NK-92 treated with Interleukin-12 subunit alpha and Interleukin-12 subunit beta, amount 100 ng/mL, for 24 hours (cell line): ENCODE measurements around the gene KIAA0408.
A peak's percentile ranks its signal among the peaks of the same experiment; 100 is the strongest.
"Not testable (repeated sequence)": the region's sequence is repeated elsewhere in the genome, so short reads cannot be mapped to it uniquely, and the experiment has no call there.

Experiments
- DNase-seq: peaks from one replicate; lab custom pipeline; 2025; lab: John Stamatoyannopoulos, UW

The KIAA0408 gene

DNA sequence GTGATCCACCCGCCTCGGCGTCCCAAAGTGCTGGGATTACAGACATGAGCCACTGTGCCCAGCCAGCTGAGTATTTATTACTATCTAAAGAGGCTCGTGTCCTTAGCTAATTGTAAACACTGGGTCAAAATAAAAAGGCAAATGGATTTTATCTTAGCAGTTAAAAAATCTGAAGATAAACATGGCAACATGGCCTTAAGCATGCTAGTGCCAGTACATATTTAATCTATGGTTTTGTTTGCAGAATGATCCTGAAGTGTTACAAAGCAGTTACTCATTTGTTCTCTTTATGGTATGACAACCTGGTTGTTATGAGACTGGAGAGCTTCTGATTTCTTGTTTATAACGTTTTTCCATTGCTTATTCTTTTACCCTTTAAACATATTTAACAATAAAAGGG is 3.9 kb upstream of the KIAA0408 start:
- no peak for DNase-seq

DNA sequence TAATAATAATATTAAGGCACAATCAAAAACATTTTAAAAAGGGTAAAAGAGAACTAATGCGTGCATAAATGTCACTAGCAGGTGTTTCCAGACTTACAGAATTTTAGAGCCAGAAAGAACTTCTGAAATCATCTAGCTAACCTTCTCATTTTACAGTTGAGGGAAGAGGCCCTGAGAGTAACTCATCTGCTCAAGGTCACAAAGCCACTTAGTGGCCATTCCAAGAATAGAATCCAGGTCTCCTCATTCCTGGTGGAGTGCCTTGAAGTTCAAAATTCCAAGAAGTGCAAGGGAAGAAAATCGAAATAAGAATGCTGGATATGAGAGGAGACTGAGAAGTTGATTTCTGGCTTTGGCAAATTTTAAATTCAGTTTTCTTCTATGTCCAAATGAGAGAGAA is 3.2 kb upstream of the KIAA0408 start:
- no peak for DNase-seq

DNA sequence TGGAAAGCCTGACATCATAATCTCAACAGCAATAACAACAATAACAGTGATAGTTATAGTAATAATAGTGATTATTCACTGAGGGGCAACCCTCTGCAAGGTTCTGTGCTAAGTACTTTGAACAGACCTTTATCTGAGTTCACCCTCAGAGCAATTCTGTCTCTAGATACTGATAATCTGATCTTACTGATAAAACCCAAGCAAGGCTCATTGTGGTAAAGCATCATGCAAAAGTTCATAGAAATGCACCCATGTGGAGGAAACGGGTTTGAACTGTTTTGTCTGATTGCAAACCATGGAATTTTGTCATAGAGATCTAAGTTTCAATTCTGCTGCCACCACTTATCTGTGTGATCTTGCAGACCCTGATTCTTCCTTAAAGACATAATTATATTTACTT is 1.3 kb upstream of the KIAA0408 start:
- no peak for DNase-seq

DNA sequence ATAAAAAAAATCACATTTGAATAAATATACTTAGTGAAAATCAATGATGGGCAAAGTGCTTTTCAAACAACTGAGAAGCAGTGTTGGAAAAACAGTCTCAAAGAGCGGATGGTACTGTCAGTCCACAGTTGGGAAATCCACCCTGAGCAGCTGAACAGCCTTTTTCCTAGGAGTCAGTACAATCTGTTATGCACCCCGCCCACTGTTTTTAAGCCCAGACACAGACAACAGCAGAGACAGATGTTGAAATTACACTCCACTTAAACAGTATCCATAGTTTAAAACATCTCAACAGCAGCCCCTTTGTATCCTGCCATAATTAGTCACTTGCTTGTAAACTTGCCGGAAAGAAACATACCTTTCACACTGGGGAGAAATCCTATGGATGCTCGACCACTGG is 372 bp downstream of the KIAA0408 start:
- DNase-seq, result no peak

DNA sequence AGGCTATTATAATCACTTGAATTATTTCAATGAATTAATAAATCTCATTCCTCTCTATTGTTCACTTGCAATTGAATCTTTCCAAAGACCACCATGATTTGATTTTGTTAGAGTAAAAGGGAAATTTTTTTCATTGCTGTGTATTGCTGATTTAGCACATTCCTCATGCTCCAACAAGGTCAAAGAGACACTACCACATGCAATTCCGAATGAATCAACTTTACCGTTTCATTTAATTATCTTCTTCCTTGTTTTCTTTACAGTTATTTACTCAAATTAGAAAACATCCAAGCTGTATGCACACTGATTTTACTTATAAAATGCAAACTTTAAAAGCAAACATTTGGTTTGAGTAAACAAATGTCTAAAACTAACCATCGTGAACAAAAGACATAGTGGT is 967 bp downstream of the KIAA0408 start:
- no peak for DNase-seq

DNA sequence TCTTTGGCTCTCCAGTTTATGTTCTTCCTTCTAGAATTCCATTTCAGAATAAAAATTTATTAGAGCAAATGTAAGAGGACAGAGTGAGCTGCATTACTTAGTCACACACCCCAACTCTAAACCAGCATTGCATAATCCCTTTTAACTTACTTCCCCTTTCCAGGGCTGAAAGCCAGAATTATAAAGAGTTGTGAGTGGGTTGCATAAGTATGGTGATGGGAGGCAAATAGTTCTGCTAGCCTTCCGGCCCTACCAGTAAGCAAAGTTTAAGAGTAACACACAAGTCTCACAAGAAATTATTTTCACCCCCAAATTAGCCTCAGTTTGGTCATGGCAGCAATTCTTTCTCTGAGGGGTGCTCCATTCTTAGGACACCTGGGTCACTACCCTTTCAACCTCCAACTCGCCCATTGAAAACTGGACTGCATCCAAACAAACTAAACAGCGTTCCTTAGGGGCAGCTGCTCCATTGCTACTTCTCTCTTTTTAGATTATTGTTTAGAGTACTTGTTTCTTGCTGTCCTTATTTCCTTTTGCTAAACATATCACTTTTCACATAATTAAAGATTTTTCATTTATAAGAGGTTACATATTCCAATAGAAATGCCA is 1.6 kb downstream of the KIAA0408 start:
- DNase-seq, result no peak

DNA sequence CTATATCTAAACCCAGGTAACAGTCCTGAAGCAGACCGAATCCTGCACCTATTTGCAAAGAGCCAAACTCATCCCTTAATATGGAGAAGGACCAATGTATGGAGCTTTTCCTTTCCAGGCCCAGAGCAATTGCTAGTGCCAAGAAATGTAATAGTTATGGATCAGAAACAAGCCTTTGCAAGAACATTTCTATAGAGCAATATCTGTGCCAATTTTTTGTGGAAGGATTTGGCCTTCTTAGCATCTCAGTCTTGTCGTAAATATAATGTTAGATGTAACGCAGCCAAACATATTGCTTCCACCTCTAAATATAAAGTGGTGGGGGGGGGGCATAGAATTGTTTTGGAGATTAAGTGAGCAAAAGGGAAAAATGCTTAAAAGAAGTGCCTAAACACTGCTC is 2.7 kb downstream of the KIAA0408 start:
- DNase-seq, result no peak

DNA sequence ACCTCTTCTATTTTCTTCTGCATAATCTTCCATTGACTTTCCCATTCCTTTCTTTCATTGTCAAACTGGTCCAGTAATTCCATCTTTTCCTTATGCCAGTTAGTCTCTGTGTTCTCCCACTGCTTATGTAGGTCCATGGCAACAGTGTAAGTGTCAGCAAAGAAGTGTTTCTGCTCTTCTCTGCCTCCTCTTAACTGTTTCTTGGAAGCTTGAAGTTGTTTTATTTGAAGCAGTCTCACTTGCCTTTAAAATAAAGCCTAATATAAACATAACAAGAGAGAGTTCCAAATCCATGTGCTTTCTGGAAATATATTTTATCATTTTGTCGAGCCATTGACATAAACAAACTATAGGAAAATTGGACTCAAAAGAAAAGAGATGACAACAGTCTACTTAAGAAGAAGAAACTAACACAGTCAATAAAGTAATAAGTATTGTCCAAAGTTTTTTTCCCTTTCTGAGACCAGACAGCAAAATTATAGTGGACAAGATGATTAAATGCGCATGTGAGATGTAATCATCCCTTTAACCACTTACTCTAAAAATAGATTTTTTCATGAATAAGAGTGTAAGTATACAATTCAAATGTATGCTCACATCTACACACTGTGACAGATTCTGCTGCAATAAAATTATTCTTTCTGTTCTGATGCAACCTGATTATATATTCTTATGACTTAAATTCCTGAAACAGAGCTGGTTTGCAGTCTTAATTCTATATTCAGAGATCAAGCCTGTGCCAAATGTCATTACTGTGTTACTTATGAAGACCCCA is 5.2 kb downstream of the KIAA0408 start:
- DNase-seq, result no peak

DNA sequence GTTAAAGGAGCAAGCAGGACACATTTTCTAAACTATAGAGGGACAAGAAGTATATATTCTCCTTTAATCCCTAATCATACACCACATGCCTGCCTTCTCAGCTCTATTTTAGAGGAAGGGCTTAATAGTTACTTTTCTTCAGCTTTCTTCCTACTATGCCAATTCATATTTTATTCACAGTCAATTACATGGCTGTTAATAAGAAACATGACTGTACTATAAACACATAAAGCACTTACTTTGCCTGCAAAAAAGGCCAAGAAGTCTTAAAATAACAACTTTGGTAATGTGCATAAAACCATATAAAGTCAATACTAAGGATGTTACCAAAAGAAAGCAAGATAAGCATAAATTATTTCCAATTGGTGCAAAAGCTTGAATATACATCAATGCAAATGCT is 6.4 kb downstream of the KIAA0408 start:
- DNase-seq, result no peak

DNA sequence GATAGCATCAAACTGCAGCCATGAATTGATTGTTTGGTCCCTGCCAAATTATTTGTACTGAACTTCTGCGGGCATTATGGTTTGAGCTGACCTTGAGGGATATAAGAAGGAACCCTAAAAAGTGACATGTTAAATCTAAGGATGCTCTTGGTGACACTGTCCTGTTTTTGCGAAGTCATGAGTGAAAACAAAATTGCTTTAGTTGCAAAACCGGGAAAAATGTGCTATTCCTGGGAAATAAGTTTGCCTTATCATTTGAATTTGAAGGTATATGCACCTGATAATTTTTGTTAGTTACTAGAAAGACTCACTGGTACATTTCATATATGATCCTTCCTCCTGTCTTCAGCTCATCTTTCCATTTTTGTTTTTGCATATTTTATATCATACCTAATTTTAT is 7.8 kb downstream of the KIAA0408 start:
- DNase-seq, result no peak

DNA sequence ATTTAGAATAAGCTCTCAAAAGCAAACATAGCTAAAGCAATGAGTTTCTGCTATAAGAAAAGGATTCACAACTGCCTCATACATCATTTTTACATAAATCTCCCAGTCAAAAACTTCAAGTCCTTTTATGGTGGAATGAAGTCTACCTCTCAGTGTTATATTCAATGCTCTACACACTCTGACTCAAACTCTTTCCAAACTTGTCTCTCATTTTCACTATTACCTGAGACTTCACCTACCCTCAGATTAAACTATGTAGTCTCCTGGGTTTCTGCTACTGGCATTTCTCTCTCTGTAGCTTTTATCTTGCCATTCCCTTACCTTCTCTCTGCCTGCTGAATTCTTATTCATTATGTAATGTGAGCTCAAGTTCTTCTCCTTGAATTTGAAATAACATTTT is 11.4 kb downstream of the KIAA0408 start:
- no peak for DNase-seq

DNA sequence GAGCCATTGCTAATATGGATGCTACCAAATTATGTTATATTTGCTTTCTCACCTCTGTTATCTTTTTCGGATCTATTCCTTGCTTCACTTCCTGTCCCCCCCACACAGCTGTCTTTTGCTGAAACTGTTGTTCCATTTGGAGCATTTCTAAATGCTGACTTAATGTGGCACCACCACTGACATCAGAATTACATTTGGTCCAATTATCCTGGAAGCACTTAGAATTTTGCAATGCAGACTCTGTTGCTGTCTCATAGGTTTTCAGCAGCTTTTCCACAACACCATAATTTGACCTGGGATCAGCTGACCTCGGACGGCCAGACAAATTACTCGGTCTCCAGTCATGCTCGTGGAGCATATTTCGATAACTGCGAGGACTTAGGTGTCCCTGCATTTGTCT is 12.8 kb downstream of the KIAA0408 start:
- DNase-seq, result no peak

DNA sequence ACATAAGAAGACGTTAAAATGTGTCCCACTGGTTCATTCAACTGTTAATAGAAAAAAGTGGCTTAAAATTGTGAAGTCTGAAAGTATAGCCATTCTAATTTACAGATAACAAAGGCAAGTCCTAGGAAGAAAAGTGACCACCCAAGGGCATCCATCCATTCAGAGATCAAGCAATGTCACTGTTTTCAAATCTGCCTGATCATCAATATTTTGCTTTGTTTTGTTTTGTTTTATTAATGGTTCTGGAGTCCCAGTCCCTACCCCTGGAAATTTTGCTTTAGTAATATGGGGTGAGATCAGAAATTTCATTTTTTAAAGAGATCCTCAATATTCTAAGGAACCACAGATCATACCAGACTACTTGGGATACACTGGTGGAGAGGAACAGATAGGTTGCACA is 17.3 kb downstream of the KIAA0408 start:
- no peak for DNase-seq

DNA sequence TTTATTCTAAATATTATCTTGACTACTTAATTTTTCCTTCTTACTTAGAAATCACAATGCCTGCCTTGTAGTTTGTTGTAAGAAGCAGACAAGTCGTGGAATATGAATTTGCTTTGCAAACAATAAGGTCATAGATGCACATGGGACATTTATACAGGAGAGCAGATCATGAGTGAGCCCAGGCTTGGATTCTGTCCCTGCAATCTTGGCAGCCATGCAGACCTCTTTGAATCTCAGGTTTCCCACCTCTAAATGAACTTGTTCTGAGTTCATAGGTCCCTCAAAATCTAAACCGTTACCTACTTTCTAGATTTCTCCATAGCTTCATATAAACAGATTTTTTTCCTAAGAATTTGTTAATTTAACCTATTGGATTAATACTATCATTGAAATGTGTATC is 19.5 kb downstream of the KIAA0408 start:
- no peak for DNase-seq

DNA sequence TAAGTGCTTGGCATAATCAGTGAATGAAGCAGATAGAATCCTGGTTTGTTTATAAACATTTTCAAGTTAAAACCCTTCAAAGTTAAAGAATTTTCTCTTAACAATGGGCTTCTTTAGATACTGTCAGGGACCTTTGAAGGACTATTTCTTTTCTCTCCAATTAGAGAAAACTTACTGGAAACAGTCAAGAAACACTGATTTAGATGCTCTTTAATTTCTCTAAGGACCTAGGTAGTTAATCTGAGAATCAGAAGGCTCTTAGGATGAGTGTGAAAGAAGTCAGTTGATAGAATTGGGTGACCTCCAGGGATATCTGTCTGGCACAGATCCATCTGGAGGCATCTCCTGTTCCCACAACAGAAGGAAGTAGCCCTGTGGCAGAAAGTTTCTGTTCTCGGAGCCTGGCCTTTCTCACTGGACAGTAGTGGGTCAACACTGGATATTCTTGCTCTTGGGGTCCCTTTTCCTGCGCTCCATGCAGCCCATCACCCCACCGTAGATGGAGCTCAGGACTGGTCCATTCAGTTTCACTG is 22.5 kb downstream of the KIAA0408 start:
- DNase-seq, result no peak

DNA sequence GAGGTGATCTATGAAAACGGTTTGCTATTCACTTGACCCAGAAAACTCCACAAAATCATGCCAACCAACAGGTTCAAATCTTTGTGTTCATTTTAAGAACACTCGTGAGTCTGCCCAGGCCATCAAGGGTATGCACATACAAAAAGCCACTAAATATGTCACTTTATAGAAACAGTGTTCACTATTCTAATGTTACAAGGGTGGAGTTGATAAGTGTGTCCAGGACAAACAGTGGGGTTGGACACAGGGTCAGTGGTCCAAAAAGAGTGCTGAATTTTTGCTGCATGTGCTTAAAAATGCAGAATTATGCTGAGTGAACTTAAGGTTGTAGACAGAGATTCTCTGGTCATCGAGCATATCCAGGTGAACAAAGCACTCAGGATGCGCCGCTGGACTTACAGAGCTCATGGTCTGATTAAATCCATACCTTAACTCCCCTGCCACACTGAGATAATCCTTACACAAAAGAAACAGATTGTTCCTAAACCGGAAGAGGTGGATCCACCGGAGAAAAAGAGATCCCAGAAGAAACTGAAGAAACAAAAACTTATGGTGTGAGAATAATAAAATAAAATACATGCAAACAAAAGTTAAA is 23.5 kb downstream of the KIAA0408 start:
- DNase-seq, result no peak

DNA sequence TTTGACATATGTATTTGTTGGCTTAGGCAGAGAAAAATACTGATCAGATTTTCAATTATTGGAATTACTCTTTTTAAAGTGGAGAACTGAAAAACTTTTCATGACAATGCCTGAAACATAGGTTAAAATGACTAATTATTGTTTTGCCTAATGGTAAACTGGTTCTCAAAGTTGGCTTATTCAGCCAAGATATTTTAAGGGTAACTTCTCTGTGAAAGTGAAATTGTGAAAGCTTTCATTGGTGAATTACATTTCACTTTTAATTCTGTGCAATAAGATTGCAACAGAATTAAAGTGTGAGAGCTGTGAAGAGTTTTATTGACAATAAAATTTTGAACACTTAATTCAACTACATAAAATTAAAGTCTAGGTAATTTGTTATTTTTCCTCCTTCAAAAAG is 24.5 kb downstream of the KIAA0408 start:
- no peak for DNase-seq

DNA sequence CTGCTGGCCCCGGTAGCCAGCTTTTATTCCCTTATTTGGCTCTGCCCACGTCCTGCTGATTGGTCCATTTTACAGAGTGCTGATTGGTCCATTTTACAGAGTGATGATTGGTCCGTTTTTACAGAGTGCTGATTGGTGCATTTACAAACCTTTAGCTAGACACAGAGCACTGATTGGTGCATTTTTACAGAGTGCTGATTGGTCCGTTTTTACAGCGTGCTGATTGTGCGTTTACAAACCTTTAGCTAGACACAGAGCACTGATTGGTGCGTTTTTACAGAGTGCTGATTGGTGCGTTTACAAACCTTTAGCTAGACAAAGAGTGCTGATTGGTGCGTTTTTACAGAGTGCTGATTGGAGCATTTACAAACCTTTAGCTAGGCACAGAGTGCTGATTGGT is 30.6 kb downstream of the KIAA0408 start:
- DNase-seq, result not testable (repeated sequence)

DNA sequence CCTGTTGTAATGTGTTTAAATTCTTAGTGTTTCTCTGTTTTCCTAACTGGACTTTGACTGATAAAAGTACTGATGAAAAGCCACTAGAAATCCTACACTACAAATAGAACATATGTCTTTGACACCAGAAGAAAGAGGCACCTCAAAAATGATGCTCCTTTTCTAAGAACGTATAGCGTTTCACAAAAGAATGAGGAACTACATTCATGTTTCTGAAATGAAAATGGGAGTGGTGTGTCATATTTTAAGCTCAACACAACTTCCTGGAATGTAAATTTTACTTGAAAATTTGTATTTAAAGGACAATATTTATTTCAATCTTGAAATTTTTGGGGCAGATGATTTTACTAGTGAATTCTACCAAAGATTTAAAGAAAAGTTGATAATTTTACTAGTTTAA is 35.3 kb downstream of the KIAA0408 start:
- DNase-seq, result no peak

DNA sequence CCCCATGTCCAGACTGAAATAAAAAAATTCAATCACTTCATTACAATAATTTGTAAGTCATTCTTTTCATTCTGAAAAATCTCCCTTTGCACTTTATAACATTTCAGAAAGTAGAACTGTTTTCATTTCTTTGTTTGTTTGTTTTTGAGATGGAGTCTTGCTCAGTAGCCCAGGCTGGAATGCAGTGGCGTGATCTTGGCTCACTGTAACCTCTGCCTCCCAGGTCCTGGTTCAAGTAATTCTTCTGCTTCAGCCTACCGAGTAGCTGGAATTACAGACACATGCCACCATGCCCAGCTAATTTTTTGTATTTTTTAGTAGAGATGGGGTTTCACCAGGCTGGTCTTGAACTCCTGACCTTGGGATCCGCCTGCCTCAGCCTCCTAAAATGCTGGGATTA is 38.0 kb downstream of the KIAA0408 start:
- not testable (repeated sequence) for DNase-seq

DNA sequence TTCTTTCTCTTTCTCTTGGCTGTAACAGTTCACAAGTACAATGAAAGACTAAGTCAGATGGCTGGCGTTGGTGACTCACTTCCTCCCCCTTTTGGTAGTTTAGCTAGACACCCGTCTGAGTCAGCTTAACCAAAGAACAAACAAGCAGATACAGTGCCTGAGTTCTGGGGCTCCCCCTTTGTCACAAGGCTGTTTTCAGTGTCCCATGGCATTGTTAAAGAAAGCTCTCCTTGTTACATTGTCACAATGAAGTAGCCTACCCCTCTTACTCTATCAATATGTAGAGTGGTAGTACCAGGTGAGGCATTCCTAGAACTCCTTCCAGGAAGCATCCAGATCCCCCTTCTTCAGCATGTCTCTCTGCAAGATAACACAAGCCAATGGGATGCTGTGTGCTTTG is 38.6 kb downstream of the KIAA0408 start:
- DNase-seq, result peak; percentile 64

DNA sequence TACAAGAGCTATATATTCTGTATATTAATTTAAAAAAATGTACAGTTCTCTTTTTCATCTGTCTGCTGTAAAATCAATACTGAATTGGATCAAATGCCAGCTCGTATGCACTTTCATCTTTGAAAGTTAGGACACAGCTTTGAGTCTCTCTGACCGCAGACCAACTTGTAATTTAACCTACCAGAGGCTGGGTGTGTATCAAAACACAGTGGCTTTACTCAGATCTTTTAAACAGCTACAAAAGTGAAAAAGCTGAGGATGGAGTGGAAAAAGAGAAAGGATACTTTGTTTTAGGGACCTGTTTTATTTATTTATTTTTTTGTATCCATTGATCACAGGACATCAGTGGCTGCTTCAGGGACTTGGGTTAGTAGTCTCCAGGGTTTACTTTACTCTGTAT is 44.1 kb downstream of the KIAA0408 start:
- no peak for DNase-seq

DNA sequence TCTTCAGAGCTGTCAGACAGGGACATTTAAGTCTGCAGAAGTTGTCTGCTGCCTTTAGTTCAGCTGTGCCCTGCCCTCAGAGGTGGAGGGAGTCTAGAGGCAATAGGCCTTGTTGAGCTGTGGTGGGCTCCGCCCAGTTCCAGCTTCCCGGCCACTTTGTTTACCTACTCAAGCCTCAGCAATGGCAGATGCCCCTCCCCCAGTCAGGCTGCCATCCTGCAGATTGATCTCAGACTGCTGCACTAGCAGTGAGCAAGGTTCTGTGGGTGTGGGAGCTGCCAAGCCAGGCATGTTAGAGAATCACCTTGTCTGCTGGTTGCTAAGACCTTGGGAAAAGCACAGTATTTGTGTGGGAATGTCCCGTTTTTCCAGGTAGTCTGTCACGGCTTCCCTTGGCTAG is 46.1 kb downstream of the KIAA0408 start:
- DNase-seq, result not testable (repeated sequence)
